Measurements from ENCODE around the gene SYPL2.

The SYPL2 gene

GRCh38 chr1:109531380-109531779, 65.0 kb downstream of the SYPL2 start:
- no peaks in the 10 kb centered on the region for H3K27me3 Mint-ChIP-seq
- H3K9me3 Mint-ChIP-seq, result no peaks in the 10 kb centered on the region
- peaks cover 30% of the 10 kb centered on the region for H3K4me1 Mint-ChIP-seq
- H3K27ac Mint-ChIP-seq, result peak overlapping the region; percentile 51 to 87
- no peak for DNase-seq
- H3K4me3 Mint-ChIP-seq, result peak overlapping the region; percentile 2 to 31
- no peak for ATAC-seq
